GM12878 (cell line): ENCODE results near the gene MCF2L2.

Source experiments
- ETV6 ChIP-seq, 2 experiments: fragments of 450-650 bp in 1 of 2; IDR thresholded peaks in 1 of 2; conservative IDR thresholded peaks in 1 of 2; 2 replicates each; pipeline ENCODE4 v1.6.1; 2014; ENCODE audit warnings: antibody characterized with exemption in 1 of 2, borderline replicate concordance in 1 of 2, low read depth in 1 of 2, mild to moderate bottlenecking in 1 of 2, moderate library complexity in 1 of 2
- POLR2A ChIP-seq: IDR thresholded peaks from 2 replicates; pipeline ENCODE4 v1.6.1; 2011; ENCODE audit warnings: low read depth, mild to moderate bottlenecking, low read length
- TF ChIP-seq, protein P1 (sequence below): fragments of 450-650 bp; formaldehyde crosslinking; IDR thresholded peaks from 2 replicates; pipeline ENCODE4 v1.5.0; 2022; ENCODE audit warnings: mild to moderate bottlenecking, missing genetic modification characterization

GRCh38 chr3:183369117-183369516 lies 59.3 kb downstream of the MCF2L2 start:
- TF ChIP-seq, protein P1, sequence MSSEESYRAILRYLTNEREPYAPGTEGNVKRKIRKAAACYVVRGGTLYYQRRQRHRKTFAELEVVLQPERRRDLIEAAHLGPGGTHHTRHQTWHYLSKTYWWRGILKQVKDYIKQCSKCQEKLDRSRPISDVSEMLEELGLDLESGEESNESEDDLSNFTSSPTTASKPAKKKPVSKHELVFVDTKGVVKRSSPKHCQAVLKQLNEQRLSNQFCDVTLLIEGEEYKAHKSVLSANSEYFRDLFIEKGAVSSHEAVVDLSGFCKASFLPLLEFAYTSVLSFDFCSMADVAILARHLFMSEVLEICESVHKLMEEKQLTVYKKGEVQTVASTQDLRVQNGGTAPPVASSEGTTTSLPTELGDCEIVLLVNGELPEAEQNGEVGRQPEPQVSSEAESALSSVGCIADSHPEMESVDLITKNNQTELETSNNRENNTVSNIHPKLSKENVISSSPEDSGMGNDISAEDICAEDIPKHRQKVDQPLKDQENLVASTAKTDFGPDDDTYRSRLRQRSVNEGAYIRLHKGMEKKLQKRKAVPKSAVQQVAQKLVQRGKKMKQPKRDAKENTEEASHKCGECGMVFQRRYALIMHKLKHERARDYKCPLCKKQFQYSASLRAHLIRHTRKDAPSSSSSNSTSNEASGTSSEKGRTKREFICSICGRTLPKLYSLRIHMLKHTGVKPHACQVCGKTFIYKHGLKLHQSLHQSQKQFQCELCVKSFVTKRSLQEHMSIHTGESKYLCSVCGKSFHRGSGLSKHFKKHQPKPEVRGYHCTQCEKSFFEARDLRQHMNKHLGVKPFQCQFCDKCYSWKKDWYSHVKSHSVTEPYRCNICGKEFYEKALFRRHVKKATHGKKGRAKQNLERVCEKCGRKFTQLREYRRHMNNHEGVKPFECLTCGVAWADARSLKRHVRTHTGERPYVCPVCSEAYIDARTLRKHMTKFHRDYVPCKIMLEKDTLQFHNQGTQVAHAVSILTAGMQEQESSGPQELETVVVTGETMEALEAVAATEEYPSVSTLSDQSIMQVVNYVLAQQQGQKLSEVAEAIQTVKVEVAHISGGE (CRISPR knock-in tag): no peak
- TF ChIP-seq POLR2A: no peak
- no peak for TF ChIP-seq ETV6 (conservative IDR thresholded peaks at IDR 0.05 in 1 of 2, IDR thresholded peaks at IDR 0.05 in 1 of 2; ENCODE audit: borderline replicate concordance in 1 of 2, low read depth in 1 of 2)
